Stimulated activated effector memory CD8-positive, alpha-beta T cell treated with anti-CD3 and anti-CD28 coated beads, Interleukin-12 subunit alpha, Interleukin-12 subunit beta, amount 100 ng/mL, for 72 hours (primary cell): ENCODE results near the gene FRMD4B.

Experiments
- ATAC-seq: fragments of 150-1000 bp; cut with Tn5 transposase; 2 replicates; pipeline ENCODE4 v1.10.0; 2021
- DNase-seq, 2 donors: peaks; one replicate each; pipeline ENCODE4 v3.0.0; 2021 to 2022; ENCODE audit warnings: low spot score in 2 of 2
- H3K27ac Mint-ChIP-seq: one replicate; pipeline ENCODE4 v1.8.0; 2022; ENCODE audit warnings: mild to moderate bottlenecking, mixed read lengths
- H3K36me3 Mint-ChIP-seq: one replicate; pipeline ENCODE4 v1.8.0; 2022; ENCODE audit warnings: mild to moderate bottlenecking, mixed read lengths
- H3K4me1 Mint-ChIP-seq: one replicate; pipeline ENCODE4 v1.8.0; 2022; ENCODE audit warnings: mixed read lengths
- H3K4me3 Mint-ChIP-seq: one replicate; pipeline ENCODE4 v1.8.0; 2022; ENCODE audit warnings: mild to moderate bottlenecking, mixed read lengths
- H3K9me3 Mint-ChIP-seq: one replicate; pipeline ENCODE4 v1.8.0; 2022; ENCODE audit warnings: mixed read lengths

FRMD4B gene

GRCh38 chr3:69357196-69357595 lies 28.7 kb downstream of the FRMD4B start:
- no peaks in the 10 kb centered on the region for H3K36me3 Mint-ChIP-seq

GRCh38 chr3:69354948-69355347 lies 30.9 kb downstream of the FRMD4B start:
- H3K4me3 Mint-ChIP-seq: no peak overlapping the region
- H3K36me3 Mint-ChIP-seq: no peaks in the 10 kb centered on the region
- ATAC-seq (no peak), DNase-seq (no peak)
- H3K27ac Mint-ChIP-seq: no peak overlapping the region
- H3K9me3 Mint-ChIP-seq: no peaks in the 10 kb centered on the region
- peaks cover 9% of the 10 kb centered on the region for H3K4me1 Mint-ChIP-seq

More at GRCh38 chr3:69357196-69357595, 28.7 kb downstream of the FRMD4B start:
- no peaks in the 10 kb centered on the region for H3K9me3 Mint-ChIP-seq
- ATAC-seq (no peak), DNase-seq (no peak)
- peaks cover 9% of the 10 kb centered on the region for H3K4me1 Mint-ChIP-seq
- H3K27ac Mint-ChIP-seq: no peak overlapping the region
- no peak overlapping the region for H3K4me3 Mint-ChIP-seq

GRCh38 chr3:69353503-69353902 lies 32.4 kb downstream of the FRMD4B start:
- DNase-seq (no peak), ATAC-seq (no peak)
- peaks cover 9% of the 10 kb centered on the region for H3K4me1 Mint-ChIP-seq
- H3K9me3 Mint-ChIP-seq: no peaks in the 10 kb centered on the region
- peak overlapping the region; percentile 37 for H3K27ac Mint-ChIP-seq
- no peaks in the 10 kb centered on the region for H3K36me3 Mint-ChIP-seq
- H3K4me3 Mint-ChIP-seq: peak overlapping the region; percentile 56

- Mint-ChIP-seq H3K27ac (peak overlapping the region; percentile 37), H3K4me1 (peaks cover 9% of the 10 kb centered on the region), H3K9me3 (no peaks in the 10 kb centered on the region), H3K4me3 (peak overlapping the region; percentile 56), H3K36me3 (no peaks in the 10 kb centered on the region)
- no peak for DNase-seq
- no peak for ATAC-seq
Observed at GRCh38 chr3:69353088-69353478, 32.8 kb downstream of the FRMD4B start.

GRCh38 chr3:69352305-69353087 lies 33.4 kb downstream of the FRMD4B start:
- Mint-ChIP-seq H3K4me1 (peaks cover 9% of the 10 kb centered on the region), H3K36me3 (no peaks in the 10 kb centered on the region), H3K9me3 (no peaks in the 10 kb centered on the region), H3K27ac (no peak overlapping the region), H3K4me3 (peak overlapping the region; percentile 56)
- ATAC-seq: no peak
- DNase-seq: no peak

- ATAC-seq (no peak), DNase-seq (no peak)
- no peaks in the 10 kb centered on the region for H3K36me3 Mint-ChIP-seq
- no peaks in the 10 kb centered on the region for H3K4me1 Mint-ChIP-seq
- H3K9me3 Mint-ChIP-seq: peaks cover 3% of the 10 kb centered on the region
- H3K4me3 Mint-ChIP-seq: no peak overlapping the region
- no peak overlapping the region for H3K27ac Mint-ChIP-seq
Observed at GRCh38 chr3:69343875-69344274, 42.0 kb downstream of the FRMD4B start.

GRCh38 chr3:69342074-69342473 lies 43.8 kb downstream of the FRMD4B start:
- peaks cover 3% of the 10 kb centered on the region for H3K9me3 Mint-ChIP-seq
- no peak for DNase-seq
- H3K27ac Mint-ChIP-seq: no peak overlapping the region
- no peaks in the 10 kb centered on the region for H3K36me3 Mint-ChIP-seq
- no peak overlapping the region for H3K4me3 Mint-ChIP-seq
- H3K4me1 Mint-ChIP-seq: no peaks in the 10 kb centered on the region
- no peak for ATAC-seq

GRCh38 chr3:69339760-69340159 lies 46.1 kb downstream of the FRMD4B start:
- no peak for ATAC-seq
- no peaks in the 10 kb centered on the region for H3K4me1 Mint-ChIP-seq
- H3K27ac Mint-ChIP-seq: no peak overlapping the region

GRCh38 chr3:69338911-69339310 lies 47.0 kb downstream of the FRMD4B start:
- ATAC-seq: no peak
- no peaks in the 10 kb centered on the region for H3K36me3 Mint-ChIP-seq
- no peak overlapping the region for H3K27ac Mint-ChIP-seq
- H3K4me1 Mint-ChIP-seq: no peaks in the 10 kb centered on the region
- DNase-seq: no peak
- no peaks in the 10 kb centered on the region for H3K9me3 Mint-ChIP-seq
- no peak overlapping the region for H3K4me3 Mint-ChIP-seq

More at GRCh38 chr3:69339760-69340159, 46.1 kb downstream of the FRMD4B start:
- Mint-ChIP-seq H3K9me3 (no peaks in the 10 kb centered on the region), H3K36me3 (no peaks in the 10 kb centered on the region), H3K4me3 (no peak overlapping the region)
- no peak for DNase-seq

GRCh38 chr3:69332934-69333333 lies 53.0 kb downstream of the FRMD4B start:
- Mint-ChIP-seq H3K4me3 (no peak overlapping the region), H3K9me3 (no peaks in the 10 kb centered on the region), H3K27ac (no peak overlapping the region), H3K36me3 (no peaks in the 10 kb centered on the region), H3K4me1 (peaks cover 11% of the 10 kb centered on the region)
- ATAC-seq: no peak
- no peak for DNase-seq

- no peaks in the 10 kb centered on the region for H3K9me3 Mint-ChIP-seq
- ATAC-seq: no peak
- no peak overlapping the region for H3K27ac Mint-ChIP-seq
- H3K4me3 Mint-ChIP-seq: no peak overlapping the region
- peaks cover 29% of the 10 kb centered on the region for H3K4me1 Mint-ChIP-seq
- H3K36me3 Mint-ChIP-seq: peaks cover 7% of the 10 kb centered on the region
- DNase-seq: no peak
Observed at GRCh38 chr3:69330891-69331400, 54.9 kb downstream of the FRMD4B start.

- H3K4me3 Mint-ChIP-seq: no peak overlapping the region
- peaks cover 7% of the 10 kb centered on the region for H3K36me3 Mint-ChIP-seq
- H3K9me3 Mint-ChIP-seq: no peaks in the 10 kb centered on the region
- ATAC-seq: no peak
- H3K4me1 Mint-ChIP-seq: peaks cover 31% of the 10 kb centered on the region
- DNase-seq: no peak
- no peak overlapping the region for H3K27ac Mint-ChIP-seq
Observed at GRCh38 chr3:69329892-69330291, 56.0 kb downstream of the FRMD4B start.

- peaks cover 12% of the 10 kb centered on the region for H3K36me3 Mint-ChIP-seq
- H3K4me1 Mint-ChIP-seq: peaks cover 31% of the 10 kb centered on the region
- H3K27ac Mint-ChIP-seq: no peak overlapping the region
- H3K9me3 Mint-ChIP-seq: no peaks in the 10 kb centered on the region
- ATAC-seq (no peak), DNase-seq (no peak)
- peak overlapping the region; percentile 4 for H3K4me3 Mint-ChIP-seq
Observed at GRCh38 chr3:69328963-69329302, 57.0 kb downstream of the FRMD4B start.

GRCh38 chr3:69328103-69328962 lies 57.6 kb downstream of the FRMD4B start:
- Mint-ChIP-seq H3K36me3 (peaks cover 12% of the 10 kb centered on the region), H3K4me3 (peak overlapping the region; percentile 4), H3K9me3 (no peaks in the 10 kb centered on the region), H3K4me1 (peaks cover 31% of the 10 kb centered on the region), H3K27ac (peak overlapping the region; percentile 77)
- no peak for ATAC-seq
- no peak for DNase-seq

- peak; percentile 92 for ATAC-seq
- Mint-ChIP-seq H3K27ac (peak overlapping the region; percentile 10), H3K36me3 (peaks cover 12% of the 10 kb centered on the region), H3K4me3 (peak overlapping the region; percentile 34), H3K9me3 (no peaks in the 10 kb centered on the region), H3K4me1 (peaks cover 31% of the 10 kb centered on the region)
- peak in 1 of 2 donors; percentile 61 for DNase-seq
Observed at GRCh38 chr3:69326855-69327300, 59.0 kb downstream of the FRMD4B start.
